K562 (cell line): ENCODE measurements around the gene ARL5C.

Experiments
- CHD2 ChIP-seq: IDR thresholded peaks from 2 replicates; pipeline ENCODE4 v1.6.1; 2011; ENCODE audit warnings: low read depth, low read length
- MAZ ChIP-seq, 2 experiments: fragments of 450-650 bp in 1 of 2; sonication (generic) in 1 of 2; formaldehyde crosslinking; IDR thresholded peaks in 1 of 2; conservative IDR thresholded peaks in 1 of 2; 2 replicates each; pipeline versions ENCODE4 v1.4.0 to v1.5.0; 2020; ENCODE audit warnings: mild to moderate bottlenecking in 1 of 2, missing genetic modification reagents in 1 of 2
- POLR2AphosphoS5 ChIP-seq: IDR thresholded peaks from 2 replicates; pipeline ENCODE4 v1.6.1; 2011; ENCODE audit warnings: mild to moderate bottlenecking, low read depth, low read length, moderate library complexity; ENCODE audit not compliant: control insufficient read depth, insufficient read depth
- RBM25 ChIP-seq: fragments of 200-400 bp; formaldehyde crosslinking; IDR thresholded peaks from 2 replicates; pipeline ENCODE4 v1.6.1; 2018; ENCODE audit warnings: low read length, low read depth, moderate library complexity; ENCODE audit not compliant: severe bottlenecking

GRCh38 chr17:39205112-39205526 is 39.2 kb upstream of the ARL5C start:
- no peak for TF ChIP-seq RBM25
- no peak for TF ChIP-seq MAZ (CRISPR knock-in tag; conservative IDR thresholded peaks at IDR 0.05 in 1 of 2, IDR thresholded peaks at IDR 0.05 in 1 of 2)
- TF ChIP-seq CHD2, result no peak
- peak; percentile 73; the same call in 1 of the 2 replicates for TF ChIP-seq POLR2AphosphoS5
